Stimulated activated CD4-positive, alpha-beta T cell treated with anti-CD3 and anti-CD28 coated beads, TNF-alpha, amount 100 ng/mL, for 4 hours (primary cell): ENCODE results near the gene PRSS36.
"Not testable (repeated sequence)": the region's sequence is repeated elsewhere in the genome, so short reads cannot be mapped to it uniquely, and the experiment has no call there.

Experiments
- DNase-seq, 3 experiments: peaks; one replicate each; pipeline ENCODE4 v3.0.0-alpha.2; 2020; ENCODE audit warnings: low read depth in 3 of 3

Gene PRSS36

GRCh38 chr16:31149894-31150890, at the start of gene PRSS36:
PRSS36 (minus strand) TSS chr16:31150066; CDS start chr16:31150035, 31 bp downstream.
- DNase-seq: no peak

- no peak for DNase-seq
Observed at GRCh38 chr16:31199430-31200041, 49.7 kb upstream of the PRSS36 start.

- DNase-seq: no peak
Observed at GRCh38 chr16:31198207-31198882, 48.5 kb upstream of the PRSS36 start.

- DNase-seq: no peak
Observed at GRCh38 chr16:31196324-31197088, 46.6 kb upstream of the PRSS36 start.

- DNase-seq: not testable (repeated sequence)
Observed at GRCh38 chr16:31195861-31196260, 46.0 kb upstream of the PRSS36 start.

- DNase-seq: no peak
Observed at GRCh38 chr16:31194898-31195297, 45.0 kb upstream of the PRSS36 start.

GRCh38 chr16:31193874-31194273, 44.0 kb upstream of the PRSS36 start:
- DNase-seq: no peak

- no peak for DNase-seq
Observed at GRCh38 chr16:31192856-31193642, 43.2 kb upstream of the PRSS36 start.

- no peak for DNase-seq
Observed at GRCh38 chr16:31191697-31192428, 42.0 kb upstream of the PRSS36 start.

GRCh38 chr16:31190818-31191444, 41.1 kb upstream of the PRSS36 start:
- DNase-seq: no peak

- DNase-seq: no peak
Observed at GRCh38 chr16:31190061-31190460, 40.2 kb upstream of the PRSS36 start.

GRCh38 chr16:31189412-31189778, 39.5 kb upstream of the PRSS36 start:
- no peak for DNase-seq

- DNase-seq: no peak
Observed at GRCh38 chr16:31188450-31189411, 38.9 kb upstream of the PRSS36 start.

GRCh38 chr16:31187808-31188189, 37.9 kb upstream of the PRSS36 start:
- no peak for DNase-seq

- DNase-seq: no peak
Observed at GRCh38 chr16:31186930-31187807, 37.3 kb upstream of the PRSS36 start.

- DNase-seq: no peak
Observed at GRCh38 chr16:31186176-31186575, 36.3 kb upstream of the PRSS36 start.

GRCh38 chr16:31185339-31185738, 35.5 kb upstream of the PRSS36 start:
- DNase-seq: no peak

- DNase-seq: no peak
Observed at GRCh38 chr16:31184888-31185287, 35.0 kb upstream of the PRSS36 start.
